ENCODE data around the gene SYT1. TPM values are rescaled to one million over a fixed set of nuclear protein-coding genes. Genes with fewer than 3 reads are reported as not detected.

SYT1 gene
- total RNA-seq, 2 donors from 2014 or later = 1.3 to 1.9 TPM

DNA sequence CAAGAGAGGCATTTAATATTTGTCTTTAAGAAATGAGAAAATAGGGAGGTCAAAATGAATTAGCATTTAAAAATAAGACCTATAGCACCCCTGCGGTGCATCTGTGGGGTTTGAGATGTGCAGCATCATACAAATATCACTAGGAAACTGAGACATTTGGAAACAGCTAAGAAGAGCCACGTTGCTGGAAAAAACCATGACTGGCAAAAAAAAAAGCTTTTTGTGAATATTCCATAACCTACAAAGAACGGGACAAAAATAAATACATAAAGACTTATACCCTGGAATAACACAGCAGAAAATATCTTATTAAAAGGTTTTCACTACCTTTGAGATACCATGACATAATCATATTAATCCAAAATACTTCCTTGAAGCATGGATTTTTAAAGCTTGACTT is 460.0 kb downstream of the SYT1 start:
- TF ChIP-seq, protein P1, sequence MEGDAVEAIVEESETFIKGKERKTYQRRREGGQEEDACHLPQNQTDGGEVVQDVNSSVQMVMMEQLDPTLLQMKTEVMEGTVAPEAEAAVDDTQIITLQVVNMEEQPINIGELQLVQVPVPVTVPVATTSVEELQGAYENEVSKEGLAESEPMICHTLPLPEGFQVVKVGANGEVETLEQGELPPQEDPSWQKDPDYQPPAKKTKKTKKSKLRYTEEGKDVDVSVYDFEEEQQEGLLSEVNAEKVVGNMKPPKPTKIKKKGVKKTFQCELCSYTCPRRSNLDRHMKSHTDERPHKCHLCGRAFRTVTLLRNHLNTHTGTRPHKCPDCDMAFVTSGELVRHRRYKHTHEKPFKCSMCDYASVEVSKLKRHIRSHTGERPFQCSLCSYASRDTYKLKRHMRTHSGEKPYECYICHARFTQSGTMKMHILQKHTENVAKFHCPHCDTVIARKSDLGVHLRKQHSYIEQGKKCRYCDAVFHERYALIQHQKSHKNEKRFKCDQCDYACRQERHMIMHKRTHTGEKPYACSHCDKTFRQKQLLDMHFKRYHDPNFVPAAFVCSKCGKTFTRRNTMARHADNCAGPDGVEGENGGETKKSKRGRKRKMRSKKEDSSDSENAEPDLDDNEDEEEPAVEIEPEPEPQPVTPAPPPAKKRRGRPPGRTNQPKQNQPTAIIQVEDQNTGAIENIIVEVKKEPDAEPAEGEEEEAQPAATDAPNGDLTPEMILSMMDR (IDR thresholded peaks at IDR 0.05) = no peak
- H3K27ac ChIP-seq = no peak overlapping the region
- no peaks in the 10 kb centered on the region for H3K27me3 ChIP-seq (replicated peaks; ENCODE audit: insufficient read depth)
- no peak for DNase-seq (ENCODE audit: low spot score)
- H3K36me3 ChIP-seq = no peaks in the 10 kb centered on the region
- H3K4me3 ChIP-seq = no peak overlapping the region
- no peaks in the 10 kb centered on the region for H3K9me3 ChIP-seq
- no peaks in the 10 kb centered on the region for H3K4me1 ChIP-seq (ENCODE audit: control insufficient read depth in 1 of 2, low read depth in 2 of 2)
- ATAC-seq (ENCODE audit: insufficient number of reproducible peaks, low FRiP score, low read depth) = no peak

DNA sequence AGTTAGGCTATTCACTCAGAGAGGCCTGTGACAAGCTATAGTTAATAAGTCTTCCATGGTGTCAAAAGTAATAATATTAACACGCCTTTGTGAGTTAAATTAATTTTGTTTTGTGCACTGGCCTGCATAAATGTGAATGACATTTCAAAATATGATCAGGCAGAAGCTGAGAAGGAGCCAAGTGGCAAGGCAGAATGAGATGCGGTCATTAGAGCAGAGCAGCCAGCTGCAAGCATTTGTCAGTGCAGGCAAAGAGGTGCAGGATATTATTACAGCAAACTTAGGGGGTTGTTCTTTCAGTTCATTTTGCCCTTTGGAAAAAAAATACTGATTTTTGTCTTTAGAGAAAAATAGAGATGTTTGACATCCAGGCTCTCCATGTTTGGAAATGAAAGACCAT is 461.6 kb downstream of the SYT1 start:
- H3K27me3 ChIP-seq (replicated peaks; ENCODE audit: insufficient read depth) = no peaks in the 10 kb centered on the region
- ATAC-seq (ENCODE audit: insufficient number of reproducible peaks, low FRiP score, low read depth) = no peak
- TF ChIP-seq, protein P1 (IDR thresholded peaks at IDR 0.05) = no peak

DNA sequence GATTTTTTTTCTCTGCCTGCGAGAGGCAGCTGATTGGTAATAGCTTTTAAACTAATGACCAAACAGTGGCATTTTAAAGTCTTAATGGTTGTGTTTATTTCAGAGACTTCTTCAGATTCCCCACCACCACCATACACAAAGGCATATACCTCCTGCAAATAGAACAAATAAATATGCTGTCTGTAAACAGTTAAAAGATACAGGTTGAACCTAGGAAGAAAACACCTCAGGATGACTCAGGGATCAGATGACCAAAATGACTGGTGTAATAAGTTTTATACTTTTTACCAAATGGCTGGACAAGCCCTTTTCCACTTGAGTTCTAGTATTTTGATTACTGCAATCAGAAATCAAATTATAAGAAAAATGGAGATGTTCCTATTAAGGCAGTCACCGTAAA is 462.1 kb downstream of the SYT1 start:
- TF ChIP-seq, protein P1 (IDR thresholded peaks at IDR 0.05) = no peak
- H3K4me3 ChIP-seq = no peak overlapping the region
- DNase-seq (ENCODE audit: low spot score) (no peak), ATAC-seq (ENCODE audit: insufficient number of reproducible peaks, low FRiP score, low read depth) (no peak)
- no peaks in the 10 kb centered on the region for H3K4me1 ChIP-seq (ENCODE audit: control insufficient read depth in 1 of 2, low read depth in 2 of 2)
- H3K36me3 ChIP-seq = no peaks in the 10 kb centered on the region
- no peaks in the 10 kb centered on the region for H3K9me3 ChIP-seq
- no peaks in the 10 kb centered on the region for H3K27me3 ChIP-seq (replicated peaks; ENCODE audit: insufficient read depth)
- no peak overlapping the region for H3K27ac ChIP-seq

More for the DNA sequence above, 461.6 kb downstream of the SYT1 start:
- no peak for DNase-seq (ENCODE audit: low spot score)
- Histone ChIP-seq H3K36me3 (no peaks in the 10 kb centered on the region), H3K27ac (no peak overlapping the region), H3K4me1 (ENCODE audit: control insufficient read depth in 1 of 2, low read depth in 2 of 2) (no peaks in the 10 kb centered on the region), H3K4me3 (no peak overlapping the region), H3K9me3 (no peaks in the 10 kb centered on the region)

DNA sequence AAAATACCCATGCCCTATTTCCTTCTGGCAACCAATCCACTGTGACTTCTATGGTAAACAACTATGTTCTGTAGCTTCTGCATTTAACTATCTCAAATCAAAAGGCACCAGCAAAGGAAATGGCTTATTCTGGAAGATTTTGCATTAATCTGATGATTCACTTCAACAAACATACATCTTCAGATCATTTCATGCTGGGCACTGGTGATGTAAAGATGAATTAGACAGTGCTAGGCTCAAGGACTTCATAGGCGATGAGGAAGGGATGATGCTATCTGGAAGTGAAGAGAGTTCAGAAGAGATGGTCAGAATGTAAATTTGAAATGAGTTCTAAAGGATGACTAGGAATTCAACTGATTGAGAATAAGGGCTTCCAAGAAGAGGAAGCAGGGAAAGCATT is 462.9 kb downstream of the SYT1 start:
- no peak overlapping the region for H3K27ac ChIP-seq
- ATAC-seq (ENCODE audit: insufficient number of reproducible peaks, low FRiP score, low read depth) (no peak), DNase-seq (ENCODE audit: low spot score) (no peak)
- no peaks in the 10 kb centered on the region for H3K36me3 ChIP-seq
- no peak overlapping the region for H3K4me3 ChIP-seq
- no peaks in the 10 kb centered on the region for H3K4me1 ChIP-seq (ENCODE audit: control insufficient read depth in 1 of 2, low read depth in 2 of 2)
- H3K27me3 ChIP-seq (replicated peaks; ENCODE audit: insufficient read depth) = no peaks in the 10 kb centered on the region
- TF ChIP-seq, protein P1 (IDR thresholded peaks at IDR 0.05) = no peak
- no peaks in the 10 kb centered on the region for H3K9me3 ChIP-seq

DNA sequence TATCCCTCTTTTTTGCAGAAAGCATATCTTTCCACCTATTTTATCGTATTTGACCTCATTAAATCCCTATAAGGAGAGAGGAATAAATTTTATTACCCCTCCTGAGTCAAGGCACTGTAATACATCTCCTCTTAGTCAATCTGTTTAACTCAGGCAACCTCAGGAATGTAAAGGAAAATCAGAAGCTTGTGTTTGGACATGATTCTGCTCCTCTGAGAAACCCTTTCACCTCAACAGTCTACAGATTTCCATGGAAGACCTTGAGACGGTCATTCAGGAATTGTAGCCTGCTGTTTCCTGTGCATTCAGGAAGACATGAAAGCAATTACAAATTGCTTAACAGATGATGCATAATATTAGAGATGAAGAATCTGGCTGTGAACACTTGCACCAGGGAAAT is 465.4 kb downstream of the SYT1 start:
- no peaks in the 10 kb centered on the region for H3K4me1 ChIP-seq (ENCODE audit: control insufficient read depth in 1 of 2, low read depth in 2 of 2)
- no peak overlapping the region for H3K4me3 ChIP-seq
- no peaks in the 10 kb centered on the region for H3K27me3 ChIP-seq (replicated peaks; ENCODE audit: insufficient read depth)
- DNase-seq (ENCODE audit: low spot score) (no peak), ATAC-seq (ENCODE audit: insufficient number of reproducible peaks, low FRiP score, low read depth) (no peak)
- no peaks in the 10 kb centered on the region for H3K36me3 ChIP-seq
- TF ChIP-seq, protein P1 (IDR thresholded peaks at IDR 0.05) = no peak
- no peak overlapping the region for H3K27ac ChIP-seq
- H3K9me3 ChIP-seq = no peaks in the 10 kb centered on the region

Measured in thoracic aorta (tissue), 2 donors.